Lower leg skin (tissue), 3 donors: ENCODE data around the gene CD34.

Experiments used
- POLR2A ChIP-seq, 2 donors: fragments of 450-650 bp; IDR thresholded peaks; one replicate each; pipeline ENCODE4 v1.6.1; 2016 to 2017; ENCODE audit warnings: antibody characterized with exemption in 2 of 2, mild to moderate bottlenecking in 1 of 2, moderate library complexity in 1 of 2
- TF ChIP-seq, protein P1 (sequence below), 3 donors: fragments of 450-650 bp; IDR thresholded peaks; one replicate each; pipeline ENCODE4 v1.5.1; 2016; ENCODE audit warnings: antibody characterized with exemption in 3 of 3, mild to moderate bottlenecking in 3 of 3, moderate library complexity in 2 of 3

DNA sequence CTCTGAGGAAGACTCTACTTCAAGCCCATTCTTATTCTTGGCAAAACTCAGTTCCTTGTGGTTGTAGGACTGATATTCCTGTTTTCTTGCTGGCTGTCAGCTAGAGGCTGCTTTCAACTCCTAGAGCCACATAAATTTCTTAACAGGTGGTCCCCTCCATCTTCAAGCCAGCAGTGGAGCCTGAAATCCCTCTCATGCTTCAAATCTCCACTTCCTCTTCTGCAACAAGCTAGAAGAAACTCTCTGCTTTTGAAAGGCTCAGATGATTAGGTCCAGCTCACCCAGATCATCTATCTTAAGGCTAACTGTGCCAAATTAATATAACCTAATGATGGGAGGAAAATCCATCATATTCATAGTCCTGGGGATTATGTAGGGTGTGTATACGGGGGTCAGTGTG, 43.2 kb upstream of the CD34 start:
- TF ChIP-seq, protein P1, sequence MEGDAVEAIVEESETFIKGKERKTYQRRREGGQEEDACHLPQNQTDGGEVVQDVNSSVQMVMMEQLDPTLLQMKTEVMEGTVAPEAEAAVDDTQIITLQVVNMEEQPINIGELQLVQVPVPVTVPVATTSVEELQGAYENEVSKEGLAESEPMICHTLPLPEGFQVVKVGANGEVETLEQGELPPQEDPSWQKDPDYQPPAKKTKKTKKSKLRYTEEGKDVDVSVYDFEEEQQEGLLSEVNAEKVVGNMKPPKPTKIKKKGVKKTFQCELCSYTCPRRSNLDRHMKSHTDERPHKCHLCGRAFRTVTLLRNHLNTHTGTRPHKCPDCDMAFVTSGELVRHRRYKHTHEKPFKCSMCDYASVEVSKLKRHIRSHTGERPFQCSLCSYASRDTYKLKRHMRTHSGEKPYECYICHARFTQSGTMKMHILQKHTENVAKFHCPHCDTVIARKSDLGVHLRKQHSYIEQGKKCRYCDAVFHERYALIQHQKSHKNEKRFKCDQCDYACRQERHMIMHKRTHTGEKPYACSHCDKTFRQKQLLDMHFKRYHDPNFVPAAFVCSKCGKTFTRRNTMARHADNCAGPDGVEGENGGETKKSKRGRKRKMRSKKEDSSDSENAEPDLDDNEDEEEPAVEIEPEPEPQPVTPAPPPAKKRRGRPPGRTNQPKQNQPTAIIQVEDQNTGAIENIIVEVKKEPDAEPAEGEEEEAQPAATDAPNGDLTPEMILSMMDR (IDR thresholded peaks at IDR 0.05): no peak
- TF ChIP-seq POLR2A (IDR thresholded peaks at IDR 0.05): no peak
